Activated CD8-positive, alpha-beta memory T cell treated with anti-CD3 and anti-CD28 coated beads for 24 hours (primary cell): ENCODE results near the gene BMP6.

Experiments used
- DNase-seq: peaks from one replicate; pipeline ENCODE4 v3.0.0-alpha.2; 2020

BMP6 gene

GRCh38 chr6:7836371-7837026 lies 110.6 kb downstream of the BMP6 start:
- no peak for DNase-seq

- DNase-seq: no peak
Observed at GRCh38 chr6:7841781-7842468, 116.0 kb downstream of the BMP6 start.

DNA sequence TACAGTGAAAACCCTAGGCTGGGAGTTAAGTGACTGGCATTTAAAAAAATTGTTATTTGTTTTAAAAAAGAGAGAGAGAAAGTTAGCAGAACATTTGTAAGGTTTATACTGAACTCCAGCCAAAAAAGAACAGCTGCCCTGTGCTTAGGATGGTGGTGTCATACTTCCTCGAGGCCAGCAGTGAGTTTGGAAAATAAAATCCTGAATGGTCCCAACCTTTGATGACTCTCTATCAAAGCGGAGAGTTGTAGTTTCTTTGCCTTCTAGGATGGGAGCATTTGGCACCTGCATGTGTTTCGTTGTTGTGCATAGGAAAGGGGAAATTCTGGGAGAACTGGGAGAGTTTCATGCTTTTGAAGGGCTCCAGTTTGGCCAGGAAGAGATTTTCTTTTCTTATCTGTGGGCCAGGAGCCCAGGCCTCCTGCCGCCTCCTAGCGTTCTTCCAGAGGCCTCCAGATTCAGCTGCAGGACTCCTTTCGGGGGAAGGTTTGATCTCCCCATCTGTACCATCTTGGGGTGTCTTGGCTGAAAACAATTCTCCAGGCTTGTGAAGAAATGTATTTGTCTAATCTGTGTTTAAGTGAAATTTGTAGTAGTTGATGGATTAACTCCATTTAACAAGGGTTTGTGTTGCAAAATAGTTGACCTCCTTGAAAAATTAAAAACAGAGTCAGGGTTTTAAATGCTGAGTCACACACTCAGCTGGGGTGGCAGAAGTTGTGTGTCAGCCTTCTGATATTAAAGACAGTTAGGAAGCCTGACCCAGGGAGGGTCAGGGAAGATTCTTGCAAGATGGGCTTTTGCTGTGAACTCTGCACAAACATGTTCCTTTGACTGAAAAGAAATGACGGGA lies 121.3 kb downstream of the BMP6 start:
- no peak for DNase-seq

DNA sequence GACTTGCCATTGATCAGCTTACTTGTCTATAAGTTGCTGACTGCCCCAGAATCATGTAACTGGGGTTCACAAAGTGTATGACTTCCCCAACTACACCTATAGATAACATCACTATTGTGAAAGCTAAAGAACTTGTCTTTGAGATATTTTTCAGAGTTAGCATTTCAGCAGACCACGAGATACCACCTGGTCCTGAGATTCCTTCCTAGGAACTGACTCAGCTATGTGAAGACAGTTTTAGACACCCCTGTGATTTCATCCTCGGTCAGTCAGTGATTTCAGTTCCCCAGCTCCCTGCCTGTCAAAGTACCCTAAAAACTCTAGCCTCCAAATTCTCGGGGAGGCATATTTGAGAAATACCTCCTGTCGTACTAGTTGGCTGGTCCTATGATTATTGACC lies 122.3 kb downstream of the BMP6 start:
- no peak for DNase-seq

GRCh38 chr6:7851780-7852179 lies 125.9 kb downstream of the BMP6 start:
- DNase-seq: no peak

GRCh38 chr6:7859591-7859990 lies 133.7 kb downstream of the BMP6 start:
- DNase-seq: no peak

GRCh38 chr6:7865781-7866180 lies 139.9 kb downstream of the BMP6 start:
- DNase-seq: no peak

DNA sequence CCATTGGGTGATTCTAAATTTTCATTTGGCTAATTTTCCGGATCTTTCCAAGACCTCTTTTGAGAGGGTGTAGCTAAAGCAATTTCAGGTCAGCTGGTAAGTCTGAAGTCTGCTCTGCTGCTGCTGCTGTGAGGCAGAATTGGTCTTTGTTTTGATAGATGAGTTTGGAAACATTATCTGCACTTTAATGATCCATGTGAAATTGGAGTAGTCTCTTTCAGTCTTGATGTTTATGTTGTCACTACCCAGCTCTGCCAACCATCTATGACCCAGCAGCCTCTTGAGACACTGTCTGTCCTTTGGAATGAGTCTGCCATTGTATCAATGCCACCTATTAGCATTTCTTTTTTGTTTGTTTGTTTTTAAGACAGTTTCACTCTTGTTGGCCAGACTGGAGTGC lies 140.6 kb downstream of the BMP6 start:
- DNase-seq: no peak

GRCh38 chr6:7868926-7869325 lies 143.0 kb downstream of the BMP6 start:
- no peak for DNase-seq

GRCh38 chr6:7878401-7878964 lies 152.6 kb downstream of the BMP6 start:
- no peak for DNase-seq

- DNase-seq: no peak
Observed at GRCh38 chr6:7879043-7879442, 153.1 kb downstream of the BMP6 start.

DNA sequence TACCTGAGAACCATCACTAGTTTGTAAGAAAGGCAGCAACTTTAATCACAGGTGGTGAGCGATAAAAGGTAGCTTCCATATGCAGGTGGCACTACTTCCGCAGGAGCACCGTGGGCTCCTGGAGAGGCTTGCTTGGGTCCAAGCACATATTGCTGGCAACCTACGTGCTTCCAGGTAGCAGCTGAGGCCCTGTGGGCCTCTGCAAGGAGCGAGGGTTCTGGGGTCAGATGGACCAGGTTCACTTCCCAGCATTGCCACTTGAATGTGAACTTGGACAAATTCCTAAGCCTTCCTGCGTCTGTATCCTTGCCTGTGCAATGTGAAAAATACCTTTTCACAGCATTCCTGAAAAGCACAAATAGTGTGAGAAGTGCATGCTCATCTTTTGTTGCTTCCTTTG lies 153.7 kb downstream of the BMP6 start:
- no peak for DNase-seq

DNA sequence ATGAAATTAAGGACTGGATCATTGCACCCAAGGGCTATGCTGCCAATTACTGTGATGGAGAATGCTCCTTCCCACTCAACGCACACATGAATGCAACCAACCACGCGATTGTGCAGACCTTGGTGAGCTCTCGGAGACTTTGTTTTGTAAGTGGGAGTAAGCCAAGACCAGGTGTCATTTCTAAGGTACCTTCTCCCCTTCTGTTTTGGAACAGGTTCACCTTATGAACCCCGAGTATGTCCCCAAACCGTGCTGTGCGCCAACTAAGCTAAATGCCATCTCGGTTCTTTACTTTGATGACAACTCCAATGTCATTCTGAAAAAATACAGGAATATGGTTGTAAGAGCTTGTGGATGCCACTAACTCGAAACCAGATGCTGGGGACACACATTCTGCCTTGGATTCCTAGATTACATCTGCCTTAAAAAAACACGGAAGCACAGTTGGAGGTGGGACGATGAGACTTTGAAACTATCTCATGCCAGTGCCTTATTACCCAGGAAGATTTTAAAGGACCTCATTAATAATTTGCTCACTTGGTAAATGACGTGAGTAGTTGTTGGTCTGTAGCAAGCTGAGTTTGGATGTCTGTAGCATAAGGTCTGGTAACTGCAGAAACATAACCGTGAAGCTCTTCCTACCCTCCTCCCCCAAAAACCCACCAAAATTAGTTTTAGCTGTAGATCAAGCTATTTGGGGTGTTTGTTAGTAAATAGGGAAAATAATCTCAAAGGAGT lies 154.2 kb downstream of the BMP6 start:
- DNase-seq: no peak

GRCh38 chr6:7880718-7881107 lies 154.8 kb downstream of the BMP6 start:
- no peak for DNase-seq

DNA sequence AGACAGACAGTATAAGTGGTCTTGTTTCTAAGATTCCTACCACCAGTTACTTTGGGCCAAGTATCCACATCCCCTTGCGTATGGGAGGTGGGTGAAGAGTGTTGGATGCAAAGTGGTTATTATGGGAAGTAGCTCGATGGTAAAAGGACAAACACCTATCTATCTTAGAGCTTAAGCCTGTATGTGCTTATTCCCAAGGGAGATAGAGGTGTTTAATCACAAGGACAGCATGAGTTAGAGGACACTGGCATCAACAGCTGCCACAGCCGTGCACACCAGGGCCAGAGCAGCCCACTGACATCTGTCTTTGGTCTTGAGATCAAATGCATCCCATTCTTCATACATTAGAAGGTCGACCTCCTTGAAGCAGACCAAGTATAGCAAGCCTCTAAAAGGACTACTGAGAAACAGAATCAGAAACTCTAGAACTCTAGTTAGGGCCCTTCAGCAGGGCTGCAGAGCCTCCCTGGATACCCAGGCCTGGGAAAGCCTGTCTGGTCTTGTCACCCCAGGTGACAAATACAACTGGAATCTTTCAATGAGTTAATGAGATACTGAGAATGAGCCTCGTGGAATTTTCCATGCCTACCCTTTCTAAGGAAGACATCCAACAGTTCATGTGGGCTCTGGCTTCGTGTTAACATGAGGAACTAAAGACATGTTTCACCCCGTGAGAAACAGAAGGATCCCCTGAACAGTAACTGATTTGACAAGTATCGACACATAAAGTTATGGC lies 156.0 kb downstream of the BMP6 start:
- no peak for DNase-seq

- no peak for DNase-seq
Observed at GRCh38 chr6:7882505-7883257, 156.8 kb downstream of the BMP6 start.

DNA sequence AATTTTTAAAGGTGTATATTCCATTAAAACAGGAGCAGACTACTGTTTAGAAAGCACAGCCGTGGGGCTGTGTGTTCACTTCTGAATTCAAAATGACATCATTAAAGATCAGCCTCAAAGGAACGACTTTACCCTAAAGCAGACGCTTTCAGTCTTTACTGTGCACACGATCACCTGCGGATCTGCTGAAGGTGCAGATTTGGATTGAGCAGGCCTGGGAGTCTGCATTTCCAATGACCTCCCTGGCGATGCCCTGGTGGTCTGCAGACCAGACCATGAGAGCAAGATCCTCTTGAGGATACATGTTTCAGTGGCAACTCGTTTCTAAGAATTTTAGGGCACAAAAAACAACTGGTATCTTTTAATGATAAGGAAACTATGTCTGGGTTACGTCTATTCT lies 157.5 kb downstream of the BMP6 start:
- DNase-seq: no peak

GRCh38 chr6:7886132-7886531 lies 160.2 kb downstream of the BMP6 start:
- no peak for DNase-seq

DNA sequence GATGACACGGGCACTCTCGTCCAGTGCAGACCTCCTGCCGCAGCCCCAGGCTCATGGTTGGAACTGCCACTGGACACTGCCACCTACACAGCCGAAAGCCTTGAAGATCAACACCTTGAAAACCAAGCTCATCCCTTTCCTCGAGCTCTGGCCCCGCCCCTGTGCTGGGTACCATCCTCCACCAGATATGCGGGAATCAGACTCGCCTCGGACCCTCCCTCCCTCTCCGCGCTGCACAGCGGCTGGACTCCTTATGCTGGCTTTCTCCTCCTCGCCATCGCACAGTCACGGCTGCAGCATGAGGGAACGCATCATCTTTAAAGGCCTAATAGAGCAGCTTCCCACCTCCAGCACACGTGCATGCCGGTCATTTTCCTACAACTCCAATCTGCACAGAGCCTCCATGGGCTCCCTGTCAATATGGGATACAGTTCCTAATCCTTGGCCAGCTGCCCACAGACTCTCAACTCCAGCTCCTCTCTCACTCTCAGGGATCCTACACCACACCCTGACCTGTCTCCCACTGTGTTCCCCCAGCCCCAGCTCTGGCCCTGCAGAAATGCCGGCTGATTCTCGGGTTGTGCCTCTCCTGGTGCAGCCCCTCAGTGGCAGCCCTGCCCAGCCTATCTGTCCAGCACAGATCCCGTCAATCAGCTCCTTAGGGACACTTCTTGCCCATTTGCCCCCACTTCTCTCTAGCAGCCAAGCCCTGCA lies 161.5 kb downstream of the BMP6 start:
- DNase-seq: no peak

DNA sequence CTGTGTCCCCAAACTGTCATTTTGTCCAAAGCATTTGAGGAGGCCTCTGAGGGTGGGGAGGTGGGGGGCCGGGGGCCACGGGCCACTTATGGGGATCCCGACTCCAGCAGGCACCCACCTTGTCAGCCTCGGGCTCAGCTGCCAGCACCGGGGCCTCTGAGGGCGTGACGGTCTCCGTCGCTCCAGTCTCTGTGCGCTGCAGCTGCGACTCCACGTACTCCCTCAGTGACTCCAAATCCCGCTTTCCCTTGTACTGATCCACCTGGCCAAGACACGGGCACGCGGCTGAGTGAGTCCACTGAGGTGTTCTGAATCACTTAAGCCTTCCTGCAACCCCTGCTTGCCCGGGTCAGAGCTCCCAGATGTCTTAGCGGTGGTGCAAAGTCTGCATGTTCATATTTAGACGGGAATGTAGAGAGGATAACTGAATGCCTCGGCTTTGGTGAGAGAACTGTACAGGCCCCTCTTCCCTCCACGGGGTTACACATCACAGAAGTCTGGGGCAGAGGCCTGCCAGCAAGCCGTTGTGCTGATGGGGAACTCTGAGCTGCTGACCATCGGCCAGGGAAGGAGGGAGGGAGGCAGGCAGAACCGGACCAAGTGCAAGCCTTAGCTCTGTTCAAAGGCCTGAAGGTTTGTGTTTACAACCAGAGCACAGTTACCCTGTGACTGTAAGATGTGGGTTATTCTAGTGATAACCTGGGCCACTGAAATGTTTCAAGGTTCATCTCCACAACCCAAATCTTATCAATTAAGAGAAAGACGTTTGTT lies 162.9 kb downstream of the BMP6 start:
- no peak for DNase-seq
